ENCODE results near the gene ABHD14A. TPM values are rescaled to one million over a fixed set of nuclear protein-coding genes. Genes with fewer than 3 reads are reported as not detected.
"Not testable (repeated sequence)": the region's sequence is repeated elsewhere in the genome, so short reads cannot be mapped to it uniquely, and the experiment has no call there.

The ABHD14A gene
- total RNA-seq, 1 donor from 2014 or later, result 20.6 TPM

- DNase-seq, result no peak
Observed at GRCh38 chr3:51974277-51974962, 444 bp upstream of the ABHD14A start.

GRCh38 chr3:51975852-51976549 is 1.1 kb downstream of the ABHD14A start:
- DNase-seq, result peak; percentile 75

GRCh38 chr3:51977446-51978142 is 2.7 kb downstream of the ABHD14A start:
- DNase-seq, result no peak

- DNase-seq, result no peak
Observed at GRCh38 chr3:51978143-51978502, 3.3 kb downstream of the ABHD14A start.

- DNase-seq, result no peak
Observed at GRCh38 chr3:51980253-51980652, 5.4 kb downstream of the ABHD14A start.

- DNase-seq, result no peak
Observed at GRCh38 chr3:51982352-51982837, 7.5 kb downstream of the ABHD14A start.

GRCh38 chr3:51982838-51983577 is 8.1 kb downstream of the ABHD14A start, which contains the start of gene ACY1:
ACY1 (plus strand) TSS chr3:51983535; CDS start chr3:51984065, 530 bp downstream.
- DNase-seq, result peak; percentile 67

GRCh38 chr3:51983578-51984268 is 8.9 kb downstream of the ABHD14A start:
- DNase-seq, result no peak

GRCh38 chr3:51984269-51984647 is 9.4 kb downstream of the ABHD14A start:
- no peak for DNase-seq

- no peak for DNase-seq
Observed at GRCh38 chr3:51985063-51985462, 10.2 kb downstream of the ABHD14A start.

GRCh38 chr3:51986010-51986947 is 11.4 kb downstream of the ABHD14A start:
- DNase-seq, result no peak

GRCh38 chr3:51987568-51987967 is 12.7 kb downstream of the ABHD14A start:
- DNase-seq, result no peak

GRCh38 chr3:51988286-51989146 is 13.7 kb downstream of the ABHD14A start:
- no peak for DNase-seq

- not testable (repeated sequence) for DNase-seq
Observed at GRCh38 chr3:51990501-51990971, 15.7 kb downstream of the ABHD14A start.

- no peak for DNase-seq
Observed at GRCh38 chr3:51992017-51992682, 17.3 kb downstream of the ABHD14A start.

GRCh38 chr3:51993657-51994056 is 18.8 kb downstream of the ABHD14A start:
- DNase-seq, result not testable (repeated sequence)

- DNase-seq, result no peak
Observed at GRCh38 chr3:51994530-51994929, 19.7 kb downstream of the ABHD14A start.

- peak; percentile 89 for DNase-seq
Observed at GRCh38 chr3:51995346-51996163, 20.7 kb downstream of the ABHD14A start, which contains the start of gene RPL29. RPL29 (minus strand) TSS chr3:51995895; CDS start chr3:51995461, 434 bp downstream.
